Thoracic aorta (tissue), 2 donors: Measurements from ENCODE around the gene INPP4B. TPM values are rescaled to one million over a fixed set of nuclear protein-coding genes. Genes with fewer than 3 reads are reported as not detected.
A peak's percentile ranks its signal among the peaks of the same experiment; 100 is the strongest.

Experiments used
- ATAC-seq: fragments of 150-250 bp; one replicate; pipeline ENCODE4 v1.8.0; 2017; ENCODE audit warnings: low read depth; ENCODE audit not compliant: insufficient number of reproducible peaks, low FRiP score
- DNase-seq: peaks from one replicate; pipeline ENCODE4 v3.0.0-alpha.2; 2020; ENCODE audit warnings: low spot score
- H3K27ac ChIP-seq, 2 donors: fragments of 200-600 bp; sonication (generic); 1 replicate in 1 of 2; 2 replicates in 1 of 2; pipeline ENCODE4 v1.5.1; 2016; ENCODE audit warnings: mild to moderate bottlenecking in 2 of 2, moderate library complexity in 2 of 2
- H3K27me3 ChIP-seq: fragments of 200-600 bp; sonication (generic); replicated peaks from 2 replicates; pipeline ENCODE4 v1.6.0; 2016; ENCODE audit warnings: mild to moderate bottlenecking; ENCODE audit not compliant: insufficient read depth
- H3K36me3 ChIP-seq: fragments of 200-600 bp; sonication (generic); one replicate; pipeline ENCODE4 v1.5.1; 2016
- H3K4me1 ChIP-seq, 2 donors: fragments of 200-600 bp; sonication (generic); 1 replicate in 1 of 2; 2 replicates in 1 of 2; pipeline versions ENCODE4 v1.5.1 to v1.6.0; 2016; ENCODE audit warnings: low read depth in 2 of 2, mild to moderate bottlenecking in 1 of 2; ENCODE audit not compliant: control insufficient read depth in 1 of 2
- H3K4me3 ChIP-seq: fragments of 200-600 bp; sonication (generic); 2 replicates; pipeline ENCODE4 v1.5.1; 2016; ENCODE audit warnings: mild to moderate bottlenecking
- H3K9me3 ChIP-seq: fragments of 200-600 bp; sonication (generic); 2 replicates; pipeline ENCODE4 v1.5.1; 2016
- CTCF ChIP-seq: fragments of 200-600 bp; sonication (generic); IDR thresholded peaks from one replicate; pipeline ENCODE4 v1.5.1; 2019; ENCODE audit warnings: antibody characterized with exemption
- total RNA-seq, 2 donors: library from RNA; depleted of rRNA; stranded (reverse); fragments of >200 nt; gene quantifications; one replicate each; pipeline versions ENCODE4 v1.1.0 to v1.2.3, GENCODE V29; 2016

The INPP4B gene
- total RNA-seq, 2 donors from 2014 or later = 21.1 to 30.4 TPM

GRCh38 chr4:142408003-142408441, 438.1 kb downstream of the INPP4B start:
- H3K4me3 ChIP-seq = no peak overlapping the region
- H3K36me3 ChIP-seq = no peaks in the 10 kb centered on the region
- no peaks in the 10 kb centered on the region for H3K9me3 ChIP-seq
- no peak overlapping the region for H3K27ac ChIP-seq
- H3K4me1 ChIP-seq = peaks cover 22 to 47% of the 10 kb centered on the region in 2 donors
- no peak for ATAC-seq
- no peak for TF ChIP-seq CTCF
- H3K27me3 ChIP-seq = no peaks in the 10 kb centered on the region
- DNase-seq = no peak

- Histone ChIP-seq H3K4me3 (no peak overlapping the region), H3K36me3 (no peaks in the 10 kb centered on the region), H3K4me1 (peaks cover 25 to 47% of the 10 kb centered on the region in 2 donors), H3K9me3 (no peaks in the 10 kb centered on the region), H3K27ac (no peak overlapping the region), H3K27me3 (no peaks in the 10 kb centered on the region)
- DNase-seq = no peak
- ATAC-seq = no peak
- TF ChIP-seq CTCF = no peak
Observed at GRCh38 chr4:142407596-142407995, 438.5 kb downstream of the INPP4B start.

GRCh38 chr4:142406917-142407501, 439.1 kb downstream of the INPP4B start:
- ATAC-seq (no peak), DNase-seq (no peak)
- Histone ChIP-seq H3K4me3 (peak overlapping the region; percentile 81), H3K9me3 (no peaks in the 10 kb centered on the region), H3K27ac (peak overlapping the region in 1 of 2 donors; percentile 80), H3K36me3 (no peaks in the 10 kb centered on the region), H3K27me3 (no peaks in the 10 kb centered on the region), H3K4me1 (peaks cover 25 to 44% of the 10 kb centered on the region in 2 donors)
- no peak for TF ChIP-seq CTCF

- no peaks in the 10 kb centered on the region for H3K9me3 ChIP-seq
- H3K27me3 ChIP-seq = no peaks in the 10 kb centered on the region
- peak overlapping the region; percentile 81 for H3K4me3 ChIP-seq
- DNase-seq (no peak), ATAC-seq (no peak)
- H3K4me1 ChIP-seq = peaks cover 25 to 44% of the 10 kb centered on the region in 2 donors
- H3K36me3 ChIP-seq = no peaks in the 10 kb centered on the region
- TF ChIP-seq CTCF = no peak
- H3K27ac ChIP-seq = peak overlapping the region; percentile 76 to 80
Observed at GRCh38 chr4:142406499-142406835, 439.6 kb downstream of the INPP4B start.

- no peaks in the 10 kb centered on the region for H3K27me3 ChIP-seq
- H3K27ac ChIP-seq = peak overlapping the region; percentile 76 to 80
- no peak for DNase-seq
- H3K4me1 ChIP-seq = peaks cover 25 to 44% of the 10 kb centered on the region in 2 donors
- peak overlapping the region; percentile 81 for H3K4me3 ChIP-seq
- no peak for ATAC-seq
- H3K36me3 ChIP-seq = no peaks in the 10 kb centered on the region
- no peaks in the 10 kb centered on the region for H3K9me3 ChIP-seq
- no peak for TF ChIP-seq CTCF
Observed at GRCh38 chr4:142405695-142406498, 440.2 kb downstream of the INPP4B start.
